Activated naive CD4-positive, alpha-beta T cell treated with anti-CD3 and anti-CD28 coated beads, Interleukin-2, amount 10 ng/mL, durations not matched to agents 7 days and 5 days (primary cell): ENCODE results near the gene C2orf42.
A peak's percentile ranks its signal among the peaks of the same experiment; 100 is the strongest.
"Not testable (repeated sequence)": the region's sequence is repeated elsewhere in the genome, so short reads cannot be mapped to it uniquely, and the experiment has no call there.

Experiments used
- CTCF ChIA-PET: fragments of 350-600 bp; sonication (Branson Sonifier 250); formaldehyde crosslinking; loops from one replicate; lab custom pipeline; 2021; ENCODE audit warnings: antibody characterized with exemption; lab: Charles Lee
- DNase-seq: peaks from one replicate; pipeline ENCODE4 v3.0.0-alpha.2; 2020
- H3K27ac Mint-ChIP-seq: one replicate; pipeline ENCODE4 v1.8.0; 2021; ENCODE audit warnings: mild to moderate bottlenecking, moderate library complexity, mixed read lengths
- H3K27me3 Mint-ChIP-seq: one replicate; pipeline ENCODE4 v1.8.0; 2021; ENCODE audit warnings: mild to moderate bottlenecking, mixed read lengths
- H3K36me3 Mint-ChIP-seq: one replicate; pipeline ENCODE4 v1.8.0; 2021; ENCODE audit warnings: mixed read lengths
- H3K4me1 Mint-ChIP-seq: one replicate; pipeline ENCODE4 v1.8.0; 2021; ENCODE audit warnings: mixed read lengths
- H3K4me3 Mint-ChIP-seq: one replicate; pipeline ENCODE4 v1.8.0; 2021; ENCODE audit warnings: mild to moderate bottlenecking, moderate library complexity, mixed read lengths
- H3K9me3 Mint-ChIP-seq: one replicate; pipeline ENCODE4 v1.8.0; 2021; ENCODE audit warnings: mixed read lengths

Gene C2orf42

DNA sequence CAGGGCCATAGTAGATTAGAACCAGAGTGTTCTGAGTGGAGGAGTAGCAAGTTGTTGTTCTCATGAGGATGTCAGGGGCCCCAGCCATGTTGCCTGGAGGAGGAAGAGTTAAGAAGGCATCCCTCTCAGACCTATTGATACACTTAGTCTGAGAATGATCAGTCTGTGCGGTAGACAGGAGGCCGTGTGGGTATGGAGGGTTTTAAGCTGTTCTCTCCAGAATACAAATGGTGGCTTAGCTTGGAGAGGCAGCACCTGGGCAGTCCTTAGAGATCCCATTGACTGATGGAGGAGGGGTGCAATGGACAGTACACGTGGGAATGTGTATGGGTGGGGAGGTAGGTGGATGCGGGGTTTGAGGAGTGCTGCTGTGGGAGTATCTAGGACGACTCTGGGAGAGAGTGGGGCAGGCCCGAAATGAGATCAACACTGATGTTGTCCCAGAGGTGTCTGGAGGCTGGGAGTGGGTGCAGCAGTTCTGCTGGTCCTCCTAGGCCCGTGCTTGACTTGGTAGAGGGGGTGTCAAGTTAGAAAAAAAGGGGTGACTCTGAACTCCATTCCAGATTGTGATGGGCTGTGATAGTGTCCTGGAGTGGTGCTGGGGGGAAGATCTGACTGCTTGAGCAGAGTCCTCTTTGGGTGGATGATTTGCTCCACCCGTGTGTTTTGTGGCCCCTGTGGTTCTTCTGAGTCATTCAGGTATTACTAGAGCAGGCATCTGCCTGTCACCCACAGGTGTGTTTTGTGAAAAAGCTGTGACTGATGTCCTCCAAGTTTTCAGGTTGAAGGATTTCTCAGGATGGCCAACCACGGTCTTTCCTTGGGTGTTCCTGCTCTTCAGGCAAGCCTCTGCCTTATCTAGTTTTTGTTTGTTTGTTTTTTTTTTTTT, 44.7 kb downstream of the C2orf42 start:
- peak; percentile 58 for DNase-seq
- peak overlapping the region; percentile 75 for H3K27ac Mint-ChIP-seq
- CTCF ChIA-PET = interaction anchor here (1.2 to 5.9 kb wide), 2 partner anchors 156 to 234 kb away, joined by 3 to 74 read pairs; partner anchors contain the start of genes FAM136A and MXD1
- H3K27me3 Mint-ChIP-seq = no peaks in the 10 kb centered on the region
- no peak overlapping the region for H3K4me3 Mint-ChIP-seq
- peaks cover 22% of the 10 kb centered on the region for H3K36me3 Mint-ChIP-seq
- H3K4me1 Mint-ChIP-seq = peaks cover 57% of the 10 kb centered on the region
- peaks cover 2% of the 10 kb centered on the region for H3K9me3 Mint-ChIP-seq

- Mint-ChIP-seq H3K4me3 (no peak overlapping the region), H3K4me1 (peaks cover 66% of the 10 kb centered on the region), H3K27ac (peak overlapping the region; percentile 80), H3K9me3 (peaks cover 2% of the 10 kb centered on the region), H3K27me3 (no peaks in the 10 kb centered on the region), H3K36me3 (peaks cover 20% of the 10 kb centered on the region)
- DNase-seq = no peak
- CTCF ChIA-PET = interaction anchor here (0.6 to 5.9 kb wide), 2 partner anchors 233 to 588 kb away, joined by 3 to 74 read pairs; partner anchors contain the start of gene MXD1
These were observed 45.7 kb downstream of the C2orf42 start for GRCh38 chr2:70145144-70145490.

DNA sequence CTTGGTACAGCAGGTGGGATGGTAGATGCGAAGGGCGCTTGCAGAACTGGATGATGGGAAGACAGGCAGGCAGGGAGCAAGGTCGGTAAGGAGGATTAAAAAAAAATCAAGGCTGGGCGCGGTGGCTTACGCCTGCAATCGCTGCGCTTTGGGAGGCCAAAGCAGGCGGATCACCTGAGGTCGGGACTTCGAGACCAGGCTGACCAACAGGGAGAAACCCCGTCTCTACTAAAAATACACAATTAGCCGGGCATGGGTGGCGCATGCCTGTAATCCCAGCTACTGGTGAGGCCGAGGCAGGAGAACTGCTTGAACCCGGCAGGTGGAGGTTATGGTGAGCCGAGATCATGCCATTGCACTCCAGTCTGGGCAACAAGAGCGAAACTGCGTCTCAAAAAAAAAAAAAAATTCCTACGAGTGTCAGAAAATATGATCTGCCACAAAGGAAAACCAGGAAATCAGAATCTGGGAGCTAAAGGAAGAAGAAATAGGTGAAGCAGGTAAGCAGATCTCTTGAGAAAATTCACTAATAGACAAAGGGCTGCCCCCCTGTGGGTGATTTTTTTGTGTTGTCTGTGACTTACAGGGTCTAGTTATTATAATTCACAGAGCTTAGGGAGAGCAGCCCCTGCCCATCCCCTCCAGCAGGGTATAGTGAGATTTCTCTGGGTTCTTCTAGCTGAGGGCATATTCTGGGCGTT, 46.2 kb downstream of the C2orf42 start:
- DNase-seq = no peak
- Mint-ChIP-seq H3K4me3 (no peak overlapping the region), H3K4me1 (peaks cover 72% of the 10 kb centered on the region), H3K27ac (peak overlapping the region; percentile 98), H3K9me3 (peaks cover 2% of the 10 kb centered on the region), H3K27me3 (no peaks in the 10 kb centered on the region), H3K36me3 (peaks cover 15% of the 10 kb centered on the region)
- CTCF ChIA-PET = interaction anchor here (0.6 to 5.9 kb wide), 2 partner anchors 233 to 588 kb away, joined by 3 to 74 read pairs; partner anchors contain the start of gene MXD1

- Mint-ChIP-seq H3K27ac (peak overlapping the region; percentile 98), H3K4me3 (peak overlapping the region; percentile 81), H3K36me3 (peaks cover 5% of the 10 kb centered on the region), H3K27me3 (no peaks in the 10 kb centered on the region), H3K9me3 (no peaks in the 10 kb centered on the region), H3K4me1 (peaks cover 75% of the 10 kb centered on the region)
- CTCF ChIA-PET = interaction anchor here (0.8 to 5.9 kb wide), 11 partner anchors 11 to 419 kb away, joined by 3 to 74 read pairs (median 5); partner anchors contain the start of genes C2orf42 and MXD1
- peak; percentile 63 for DNase-seq
These were observed 47.3 kb downstream of the C2orf42 start for GRCh38 chr2:70143314-70144150.

- peaks cover 5% of the 10 kb centered on the region for H3K36me3 Mint-ChIP-seq
- H3K9me3 Mint-ChIP-seq = no peaks in the 10 kb centered on the region
- CTCF ChIA-PET = interaction anchor here (0.8 to 5.9 kb wide), 14 partner anchors 10 to 418 kb away, joined by 3 to 74 read pairs (median 4); partner anchors contain the start of genes C2orf42 and MXD1
- peaks cover 81% of the 10 kb centered on the region for H3K4me1 Mint-ChIP-seq
- H3K27me3 Mint-ChIP-seq = no peaks in the 10 kb centered on the region
- peak overlapping the region; percentile 81 for H3K4me3 Mint-ChIP-seq
- peak overlapping the region; percentile 98 for H3K27ac Mint-ChIP-seq
- DNase-seq = peak; percentile 99
These were observed 48.1 kb downstream of the C2orf42 start for GRCh38 chr2:70142590-70143313.

GRCh38 chr2:70141902-70142589, 48.8 kb downstream of the C2orf42 start:
- peaks cover 84% of the 10 kb centered on the region for H3K4me1 Mint-ChIP-seq
- DNase-seq = no peak
- peak overlapping the region; percentile 98 for H3K27ac Mint-ChIP-seq
- H3K4me3 Mint-ChIP-seq = peak overlapping the region; percentile 81
- peaks cover 8% of the 10 kb centered on the region for H3K36me3 Mint-ChIP-seq
- no peaks in the 10 kb centered on the region for H3K9me3 Mint-ChIP-seq
- H3K27me3 Mint-ChIP-seq = no peaks in the 10 kb centered on the region
- CTCF ChIA-PET = interaction anchor here (1.0 to 5.9 kb wide), 10 partner anchors 9 to 417 kb away, joined by 3 to 74 read pairs (median 6); partner anchors contain the start of gene MXD1

GRCh38 chr2:70141212-70141901, 49.5 kb downstream of the C2orf42 start:
- H3K9me3 Mint-ChIP-seq = no peaks in the 10 kb centered on the region
- DNase-seq = peak; percentile 76
- CTCF ChIA-PET = interaction anchor here (1.0 to 5.9 kb wide), 8 partner anchors 9 to 230 kb away, joined by 3 to 74 read pairs (median 4); partner anchors contain the start of gene MXD1
- peaks cover 83% of the 10 kb centered on the region for H3K4me1 Mint-ChIP-seq
- no peaks in the 10 kb centered on the region for H3K27me3 Mint-ChIP-seq
- peak overlapping the region; percentile 98 for H3K27ac Mint-ChIP-seq
- peaks cover 8% of the 10 kb centered on the region for H3K36me3 Mint-ChIP-seq
- peak overlapping the region; percentile 81 for H3K4me3 Mint-ChIP-seq

GRCh38 chr2:70140791-70141211, 50.0 kb downstream of the C2orf42 start:
- peaks cover 8% of the 10 kb centered on the region for H3K36me3 Mint-ChIP-seq
- CTCF ChIA-PET = interaction anchor here (1.0 to 5.9 kb wide), 6 partner anchors 8 to 229 kb away, joined by 3 to 74 read pairs (median 6); partner anchors contain the start of gene MXD1
- H3K9me3 Mint-ChIP-seq = no peaks in the 10 kb centered on the region
- peak overlapping the region; percentile 81 for H3K4me3 Mint-ChIP-seq
- peaks cover 83% of the 10 kb centered on the region for H3K4me1 Mint-ChIP-seq
- no peak for DNase-seq
- H3K27me3 Mint-ChIP-seq = no peaks in the 10 kb centered on the region
- peak overlapping the region; percentile 98 for H3K27ac Mint-ChIP-seq

GRCh38 chr2:70134323-70134983, 56.4 kb downstream of the C2orf42 start:
- Mint-ChIP-seq H3K4me3 (peak overlapping the region; percentile 76), H3K27ac (peak overlapping the region; percentile 98), H3K4me1 (peaks cover 90% of the 10 kb centered on the region)
- CTCF ChIA-PET = interaction anchor here (0.6 to 4.0 kb wide), 4 partner anchors 10 to 313 kb away, joined by 4 to 18 read pairs (median 10); no protein-coding TSS in a partner anchor
- DNase-seq, H3K9me3 Mint-ChIP-seq, H3K27me3 Mint-ChIP-seq, H3K36me3 Mint-ChIP-seq: not testable (repeated sequence)

GRCh38 chr2:70133491-70134322, 57.1 kb downstream of the C2orf42 start:
- peak; percentile 44 for DNase-seq
- Mint-ChIP-seq H3K27me3 (no peaks in the 10 kb centered on the region), H3K36me3 (peaks cover 4% of the 10 kb centered on the region), H3K4me3 (peak overlapping the region; percentile 76), H3K27ac (peak overlapping the region; percentile 98), H3K4me1 (peaks cover 86% of the 10 kb centered on the region), H3K9me3 (no peaks in the 10 kb centered on the region)
- CTCF ChIA-PET = interaction anchor here (0.6 to 4.0 kb wide), 9 partner anchors 9 to 313 kb away, joined by 3 to 18 read pairs (median 4); no protein-coding TSS in a partner anchor

- Mint-ChIP-seq H3K36me3 (peaks cover 4% of the 10 kb centered on the region), H3K9me3 (no peaks in the 10 kb centered on the region), H3K4me3 (peak overlapping the region; percentile 76), H3K4me1 (peaks cover 83% of the 10 kb centered on the region), H3K27me3 (no peaks in the 10 kb centered on the region), H3K27ac (peak overlapping the region; percentile 98)
- CTCF ChIA-PET = interaction anchor here (1.2 to 4.0 kb wide), 9 partner anchors 8 to 62 kb away, joined by 3 to 18 read pairs (median 4); no protein-coding TSS in a partner anchor
- no peak for DNase-seq
These were observed 57.7 kb downstream of the C2orf42 start for GRCh38 chr2:70133127-70133452.
